Kidney (tissue), 14 donors: ENCODE results near the gene ZCCHC2. TPM values are rescaled to one million over a fixed set of nuclear protein-coding genes. Genes with fewer than 3 reads are reported as not detected.

Experiments
- DNase-seq, 5 donors: peaks; one replicate each; pipeline ENCODE4 v3.0.0-alpha.2; 2013 to 2020
- FAIRE-seq: peaks from 2 replicates; lab custom pipeline; 2012; peaks lifted over from hg19 to GRCh38; lab: Jason Lieb, UNC
- H3K27ac ChIP-seq, 2 donors: one replicate each; pipeline ENCODE4 v1.7.0; 2013; ENCODE audit warnings: low read depth in 2 of 2, low read length in 2 of 2, inconsistent platforms in 1 of 2
- H3K27me3 ChIP-seq: one replicate; pipeline ENCODE4 v1.7.1; 2013; ENCODE audit warnings: low read length, inconsistent platforms; ENCODE audit not compliant: control insufficient read depth, insufficient read depth
- H3K36me3 ChIP-seq, 3 donors: one replicate each; pipeline versions ENCODE4 v1.7.0 to v1.7.1; 2013; ENCODE audit warnings: low read length in 3 of 3, control low read depth in 1 of 3, inconsistent platforms in 1 of 3; ENCODE audit not compliant: insufficient read depth in 3 of 3, control insufficient read depth in 2 of 3
- H3K4me1 ChIP-seq, 3 donors: one replicate each; pipeline versions ENCODE4 v1.7.0 to v1.7.1; 2013; ENCODE audit warnings: low read length in 3 of 3, inconsistent platforms in 1 of 3, low read depth in 1 of 3; ENCODE audit not compliant: control insufficient read depth in 2 of 3, insufficient read depth in 2 of 3
- H3K4me3 ChIP-seq, 3 donors: one replicate each; pipeline versions ENCODE4 v1.7.0 to v1.8.1; 2013; ENCODE audit warnings: low read length in 3 of 3, control low read depth in 1 of 3, inconsistent platforms in 1 of 3
- H3K9ac ChIP-seq, 3 donors: one replicate each; pipeline versions ENCODE4 v1.7.0 to v1.7.1; 2013; ENCODE audit warnings: low read length in 3 of 3, control low read depth in 1 of 3, inconsistent platforms in 1 of 3
- H3K9me3 ChIP-seq, 3 donors: one replicate each; pipeline versions ENCODE4 v1.7.0 to v1.7.1; 2013; ENCODE audit warnings: low read length in 3 of 3, control low read depth in 1 of 3, inconsistent platforms in 1 of 3; ENCODE audit not compliant: control insufficient read depth in 2 of 3, insufficient read depth in 1 of 3
- intact Hi-C: fragments of 100-400 bp; cut with DNase I; formaldehyde crosslinking; loops from one replicate; pipeline ENCODE4 v1.11.1; 2022
- polyA plus RNA-seq: library from polyadenylated mRNA; stranded (reverse); fragments of 350-450 nt; fragmentation: Illumina TruSeq; extraction: RNeasy Lipid Tissue Mini Kit (QIAGEN cat#74804); gene quantifications from one replicate; pipeline ENCODE4 v1.2.3, GENCODE V29; 2014; ENCODE audit warnings: low read depth, low replicate concordance; ENCODE audit not compliant: insufficient read depth
- total RNA-seq: library from RNA; stranded (reverse); fragmentation: NEBNext Ultra II Directional; extraction: Animal tissue kit (Norgen Biotek cat#: 25700); gene quantifications from one replicate; pipeline ENCODE4 v1.2.1, GENCODE V29; 2021
- TF ChIP-seq, protein P1 (sequence below): IDR thresholded peaks from 3 replicates; pipeline ENCODE4 v1.5.1; 2012; ENCODE audit warnings: mild to moderate bottlenecking, moderate library complexity, borderline replicate concordance; ENCODE audit not compliant: insufficient read depth; ENCODE audit errors: extremely low read depth
- donor health status: control.
- donor health status: control.
- donor health status: control.
- donor health status: control.
- donor health status: control.
- donor health status: DM: yes; HTN: yes; CAD: no.
- donor health status: Normal renal cell carcinoma (clear cell type).

Gene ZCCHC2
- total and polyA plus RNA-seq, 2 donors from 2014 or later, result 5.5 to 22.1 TPM

DNA sequence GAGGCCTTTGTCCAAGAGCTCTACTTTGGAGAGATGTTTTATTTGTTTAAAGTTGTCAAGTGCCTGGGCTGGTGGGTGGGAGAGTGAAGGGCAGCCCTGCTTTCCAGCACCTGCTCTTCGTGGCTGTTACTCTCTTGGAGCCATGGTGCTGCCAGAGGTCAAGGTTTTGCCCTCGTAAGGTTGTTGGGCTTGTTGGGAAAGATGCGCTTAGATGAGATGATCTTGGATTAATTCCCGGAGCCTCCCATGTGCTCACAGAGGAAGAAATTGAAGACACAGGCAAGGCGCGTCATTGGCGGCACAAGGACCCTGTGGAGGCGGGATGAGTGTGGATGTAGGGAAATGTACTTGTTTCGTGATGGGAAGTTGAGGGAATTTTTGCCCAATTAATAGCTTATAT lies 27.9 kb downstream of the ZCCHC2 start:
- Histone ChIP-seq H3K9me3 (no peaks in the 10 kb centered on the region), H3K36me3 (peaks cover 0 to 36% (median 17%) of the 10 kb centered on the region in 3 donors)
- no peak for FAIRE-seq

DNA sequence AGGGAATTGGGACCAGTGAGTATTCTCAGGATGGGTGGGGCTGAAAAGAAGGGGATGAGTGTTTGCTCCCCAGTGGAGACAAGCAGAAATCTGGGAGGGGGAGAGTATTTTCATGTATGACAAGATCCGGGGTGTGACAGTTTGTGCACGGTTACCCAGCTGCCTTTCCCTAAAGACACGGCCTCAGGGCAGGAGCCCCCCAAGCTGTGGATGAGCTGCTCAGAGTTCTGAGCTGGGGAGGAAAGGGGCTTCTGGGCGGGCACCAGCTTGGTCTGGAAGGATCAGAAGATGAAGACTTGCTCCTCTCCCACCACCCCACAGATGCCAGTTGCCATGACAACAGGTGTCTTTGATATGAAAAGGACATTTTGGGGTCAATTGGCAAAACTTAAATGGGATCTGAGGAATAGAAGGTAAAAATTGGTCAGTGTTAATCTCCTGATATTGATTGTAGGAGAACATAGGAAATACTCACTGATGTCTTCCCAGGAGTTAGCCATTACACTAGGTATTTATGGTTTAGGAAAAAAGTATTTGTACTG lies 29.2 kb downstream of the ZCCHC2 start:
- TF ChIP-seq, protein P1, sequence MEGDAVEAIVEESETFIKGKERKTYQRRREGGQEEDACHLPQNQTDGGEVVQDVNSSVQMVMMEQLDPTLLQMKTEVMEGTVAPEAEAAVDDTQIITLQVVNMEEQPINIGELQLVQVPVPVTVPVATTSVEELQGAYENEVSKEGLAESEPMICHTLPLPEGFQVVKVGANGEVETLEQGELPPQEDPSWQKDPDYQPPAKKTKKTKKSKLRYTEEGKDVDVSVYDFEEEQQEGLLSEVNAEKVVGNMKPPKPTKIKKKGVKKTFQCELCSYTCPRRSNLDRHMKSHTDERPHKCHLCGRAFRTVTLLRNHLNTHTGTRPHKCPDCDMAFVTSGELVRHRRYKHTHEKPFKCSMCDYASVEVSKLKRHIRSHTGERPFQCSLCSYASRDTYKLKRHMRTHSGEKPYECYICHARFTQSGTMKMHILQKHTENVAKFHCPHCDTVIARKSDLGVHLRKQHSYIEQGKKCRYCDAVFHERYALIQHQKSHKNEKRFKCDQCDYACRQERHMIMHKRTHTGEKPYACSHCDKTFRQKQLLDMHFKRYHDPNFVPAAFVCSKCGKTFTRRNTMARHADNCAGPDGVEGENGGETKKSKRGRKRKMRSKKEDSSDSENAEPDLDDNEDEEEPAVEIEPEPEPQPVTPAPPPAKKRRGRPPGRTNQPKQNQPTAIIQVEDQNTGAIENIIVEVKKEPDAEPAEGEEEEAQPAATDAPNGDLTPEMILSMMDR, result no peak
- Histone ChIP-seq H3K4me3 (no peak overlapping the region), H3K9ac (no peak overlapping the region), H3K36me3 (peaks cover 2 to 37% (median 17%) of the 10 kb centered on the region in 3 donors), H3K9me3 (no peaks in the 10 kb centered on the region), H3K27me3 (no peaks in the 10 kb centered on the region), H3K4me1 (no peaks in the 10 kb centered on the region), H3K27ac (no peak overlapping the region)
- FAIRE-seq (no peak), DNase-seq (no peak)
- intact Hi-C loops, result no loop called here

More for the DNA sequence above, 27.9 kb downstream of the ZCCHC2 start:
- Histone ChIP-seq H3K27ac (no peak overlapping the region), H3K27me3 (no peaks in the 10 kb centered on the region), H3K4me3 (no peak overlapping the region), H3K4me1 (no peaks in the 10 kb centered on the region), H3K9ac (no peak overlapping the region)
- no peak for DNase-seq
- TF ChIP-seq, protein P1, result no peak
- intact Hi-C loops, result no loop called here

DNA sequence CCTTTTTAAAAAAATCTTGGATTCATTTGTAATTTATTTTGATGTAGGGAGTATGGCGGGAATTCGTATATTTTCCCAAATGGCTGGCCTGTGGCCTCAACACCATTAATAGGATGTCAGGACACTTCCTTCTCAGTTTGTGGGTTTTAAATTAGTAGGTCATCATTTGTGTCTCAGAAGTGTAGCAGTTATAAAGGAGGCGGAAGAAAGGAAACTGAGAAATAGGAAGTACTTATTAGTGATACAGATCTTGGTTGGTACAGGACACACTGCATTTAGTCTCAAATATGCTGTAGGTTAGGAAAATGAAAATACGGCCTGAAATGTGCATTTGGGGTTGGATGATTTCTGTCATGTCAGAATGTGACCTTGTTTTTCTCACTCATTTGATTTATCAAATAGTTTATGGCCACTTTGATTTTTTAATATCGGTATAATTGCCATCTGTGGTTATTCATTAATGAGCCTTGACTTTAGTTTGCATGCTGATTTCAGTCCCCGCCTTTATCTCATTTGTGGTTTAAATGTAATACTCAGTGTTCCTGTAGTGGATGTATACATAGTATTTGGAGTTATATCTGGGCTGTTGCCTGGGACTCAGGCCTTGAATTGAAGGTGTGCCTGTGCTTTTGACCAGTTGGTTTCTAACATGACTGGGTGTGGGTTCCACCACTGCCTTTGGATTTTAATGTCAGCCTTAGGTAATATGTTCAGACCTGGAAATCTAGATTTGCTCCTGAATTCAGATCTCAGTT lies 31.4 kb downstream of the ZCCHC2 start:
- TF ChIP-seq, protein P1, result no peak
- no peak overlapping the region for H3K4me3 ChIP-seq
- H3K27ac ChIP-seq, result no peak overlapping the region
- FAIRE-seq (no peak), DNase-seq (no peak)
- no peaks in the 10 kb centered on the region for H3K4me1 ChIP-seq
- H3K9me3 ChIP-seq, result no peaks in the 10 kb centered on the region
- intact Hi-C loops, result no loop called here
- no peaks in the 10 kb centered on the region for H3K27me3 ChIP-seq
- H3K9ac ChIP-seq, result no peak overlapping the region
- H3K36me3 ChIP-seq, result peaks cover 2 to 44% (median 23%) of the 10 kb centered on the region in 3 donors
